ENCODE results near the gene MID1.

- no peak for TF ChIP-seq CTCF (IDR thresholded peaks at IDR 0.05)
- no peak for TF ChIP-seq POLR2A (IDR thresholded peaks at IDR 0.05)
- TF ChIP-seq POLR2AphosphoS5 (IDR thresholded peaks at IDR 0.05): no peak
These were observed 145.3 kb downstream of the MID1 start for GRCh38 chrX:10474913-10475568.

Data from prostate gland (tissue), 2 donors.